ENCODE results near the gene FAM98C.

DNA sequence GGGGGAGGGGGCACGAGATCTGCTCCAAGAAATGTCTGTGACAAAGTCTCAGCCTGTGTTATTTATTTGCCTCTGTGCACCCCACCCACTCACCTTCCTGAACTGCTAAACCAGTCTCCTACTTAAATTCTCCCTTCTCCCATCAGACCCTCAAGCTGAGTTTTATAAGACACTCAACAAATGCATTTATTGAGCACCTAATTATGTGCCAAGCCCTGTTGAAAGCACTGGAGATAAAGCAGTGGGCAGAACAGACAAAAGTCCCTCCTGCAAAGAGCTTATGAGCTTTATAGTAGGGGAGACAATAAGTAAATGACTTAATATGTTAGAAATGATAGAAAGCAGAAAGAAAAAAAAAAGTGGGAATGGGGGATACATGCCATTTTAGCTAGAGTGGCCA is 3.4 kb upstream of the FAM98C start:
- TF ChIP-seq, protein P1, sequence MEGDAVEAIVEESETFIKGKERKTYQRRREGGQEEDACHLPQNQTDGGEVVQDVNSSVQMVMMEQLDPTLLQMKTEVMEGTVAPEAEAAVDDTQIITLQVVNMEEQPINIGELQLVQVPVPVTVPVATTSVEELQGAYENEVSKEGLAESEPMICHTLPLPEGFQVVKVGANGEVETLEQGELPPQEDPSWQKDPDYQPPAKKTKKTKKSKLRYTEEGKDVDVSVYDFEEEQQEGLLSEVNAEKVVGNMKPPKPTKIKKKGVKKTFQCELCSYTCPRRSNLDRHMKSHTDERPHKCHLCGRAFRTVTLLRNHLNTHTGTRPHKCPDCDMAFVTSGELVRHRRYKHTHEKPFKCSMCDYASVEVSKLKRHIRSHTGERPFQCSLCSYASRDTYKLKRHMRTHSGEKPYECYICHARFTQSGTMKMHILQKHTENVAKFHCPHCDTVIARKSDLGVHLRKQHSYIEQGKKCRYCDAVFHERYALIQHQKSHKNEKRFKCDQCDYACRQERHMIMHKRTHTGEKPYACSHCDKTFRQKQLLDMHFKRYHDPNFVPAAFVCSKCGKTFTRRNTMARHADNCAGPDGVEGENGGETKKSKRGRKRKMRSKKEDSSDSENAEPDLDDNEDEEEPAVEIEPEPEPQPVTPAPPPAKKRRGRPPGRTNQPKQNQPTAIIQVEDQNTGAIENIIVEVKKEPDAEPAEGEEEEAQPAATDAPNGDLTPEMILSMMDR (IDR thresholded peaks at IDR 0.05) = no peak
- TF ChIP-seq POLR2A (IDR thresholded peaks at IDR 0.05) (no peak), EP300 (IDR thresholded peaks at IDR 0.05) (no peak)

Data from gastroesophageal sphincter (tissue), 3 donors.